GM18499 (cell line): ENCODE measurements around the gene TTYH1.

ENCODE experiments used
- ATAC-seq: cut with Tn5 transposase; IDR thresholded peaks from one replicate; pipeline ENCODE4 v1.9.1; 2021; ENCODE audit warnings: moderate number of reproducible peaks; ENCODE audit not compliant: insufficient read depth, unreplicated experiment

Gene TTYH1

DNA sequence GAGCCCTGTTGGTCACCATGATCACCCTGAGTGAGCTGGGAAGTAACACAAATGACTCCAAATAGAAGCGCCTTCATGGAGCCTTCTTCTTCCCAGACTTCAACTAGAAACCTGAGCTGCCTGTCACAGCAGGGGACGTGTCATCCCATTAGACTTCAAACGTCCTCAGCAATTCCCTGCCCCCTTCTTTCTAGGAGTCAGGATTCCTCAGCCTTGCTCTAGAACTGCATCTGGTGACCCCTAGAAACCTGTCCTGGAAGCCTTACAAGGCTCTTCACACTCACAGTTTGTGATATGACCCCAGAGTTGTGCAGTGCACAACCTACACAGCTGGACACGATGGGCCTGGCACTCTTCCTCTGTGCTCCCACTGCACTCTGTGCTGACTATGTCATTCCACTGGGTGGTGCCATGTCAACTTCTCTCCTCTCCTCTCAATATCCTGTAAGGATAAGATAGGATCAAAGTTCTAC, 23.6 kb upstream of the TTYH1 start:
- ATAC-seq = no peak

DNA sequence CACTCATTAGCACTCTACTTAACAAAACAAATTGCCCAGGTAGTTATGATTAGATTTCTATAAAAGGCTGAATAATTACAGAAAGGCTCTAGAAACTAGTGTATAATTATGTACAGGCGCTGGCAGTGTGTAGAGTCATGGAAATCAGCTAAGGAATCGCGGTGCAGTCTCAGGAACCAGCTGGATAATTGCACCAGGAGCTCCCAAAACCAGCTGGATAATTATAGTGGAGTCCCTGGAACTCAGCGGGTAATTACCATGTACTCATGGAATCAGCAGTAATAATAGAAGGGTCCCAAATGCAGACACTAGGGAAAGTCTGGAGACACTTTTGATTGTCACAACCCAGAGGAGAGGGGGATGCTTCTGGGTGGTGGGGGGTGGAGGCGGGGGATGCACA, 23.2 kb upstream of the TTYH1 start:
- ATAC-seq = no peak

DNA sequence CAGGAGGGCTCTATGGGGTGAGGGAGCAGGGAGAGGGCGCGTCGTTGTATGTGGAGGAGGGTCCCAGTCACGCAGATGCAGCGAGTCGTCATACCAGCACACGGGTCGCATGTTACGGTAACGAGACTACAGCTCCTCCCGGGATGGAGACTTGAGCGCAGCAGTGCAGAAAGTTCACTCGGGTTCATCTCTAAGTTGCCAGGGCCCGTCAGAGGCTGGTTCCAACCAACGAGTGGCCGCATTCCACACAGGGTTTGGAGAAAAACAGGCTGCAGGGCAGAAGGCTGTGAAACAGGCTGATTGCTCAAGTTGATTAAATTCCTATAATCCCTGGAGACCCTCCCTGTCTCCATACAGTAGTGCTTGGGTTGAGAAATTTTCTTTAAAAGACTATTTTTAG, 21.9 kb upstream of the TTYH1 start:
- no peak for ATAC-seq

GRCh38 chr19:54395685-54396084, 19.6 kb upstream of the TTYH1 start:
- no peak for ATAC-seq

- no peak for ATAC-seq
Measured at GRCh38 chr19:54399189-54399588, 16.1 kb upstream of the TTYH1 start.

DNA sequence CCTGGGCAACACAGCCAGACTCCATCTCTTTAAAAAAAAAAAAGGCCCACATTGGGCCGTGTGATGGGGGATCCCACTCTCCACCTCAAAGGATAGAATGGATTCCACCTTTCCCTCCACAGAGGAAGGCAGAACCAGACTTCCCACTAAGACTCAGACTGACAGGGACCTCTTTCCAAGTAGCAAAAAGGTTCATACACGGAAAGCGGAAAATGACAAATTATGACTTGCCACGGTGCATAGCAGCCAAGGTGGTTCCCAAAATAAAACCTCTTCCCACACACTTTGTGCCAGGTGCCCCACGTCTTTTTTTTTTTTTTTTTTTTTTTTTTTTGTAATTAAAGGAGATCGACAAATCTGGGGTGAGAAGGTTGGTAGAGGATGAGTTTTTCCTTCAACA, 14.4 kb upstream of the TTYH1 start:
- ATAC-seq = no peak

DNA sequence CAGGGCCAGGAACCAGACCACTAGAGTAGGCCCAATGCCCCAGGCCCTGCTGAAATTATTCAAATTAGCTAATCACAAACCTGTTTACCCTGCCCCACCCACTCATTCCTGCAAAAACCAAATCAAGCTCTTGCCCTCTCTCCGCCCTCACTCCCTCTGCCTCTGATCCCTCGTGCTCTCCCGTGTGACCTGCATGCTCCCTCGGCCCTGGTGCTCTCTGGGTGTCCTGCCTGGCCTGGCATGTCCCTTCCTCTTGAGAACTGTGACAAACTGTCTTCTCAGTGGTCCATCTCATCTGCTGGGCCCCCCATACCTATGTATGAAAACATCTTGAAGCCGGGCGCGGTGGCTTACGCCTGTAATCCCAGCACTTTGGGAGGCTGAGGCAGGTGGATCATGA, 12.2 kb upstream of the TTYH1 start:
- ATAC-seq = no peak

DNA sequence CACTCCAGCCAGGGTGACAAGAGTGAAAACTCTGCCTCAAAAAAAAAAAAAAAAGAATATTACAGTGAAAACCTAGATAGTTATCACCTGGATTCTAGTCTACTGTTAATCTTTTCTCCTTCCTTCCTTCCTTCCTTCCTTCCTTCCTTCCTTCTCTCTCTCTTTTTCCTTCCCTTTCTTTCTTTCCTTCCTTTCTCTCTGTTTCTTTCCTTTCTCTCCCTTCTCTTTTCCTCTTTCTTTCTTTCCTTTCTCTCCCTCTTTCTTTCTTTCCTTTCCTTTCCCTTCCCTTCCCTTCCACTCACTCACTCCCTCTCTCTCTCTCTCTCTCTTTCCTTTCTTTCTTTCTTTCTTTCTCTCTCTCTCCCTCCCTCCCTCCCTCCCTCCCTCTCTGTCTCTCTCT, 9.6 kb upstream of the TTYH1 start:
- ATAC-seq = no peak

GRCh38 chr19:54407780-54408179, 7.5 kb upstream of the TTYH1 start:
- ATAC-seq = no peak

GRCh38 chr19:54408456-54409026, 6.7 kb upstream of the TTYH1 start:
- no peak for ATAC-seq

DNA sequence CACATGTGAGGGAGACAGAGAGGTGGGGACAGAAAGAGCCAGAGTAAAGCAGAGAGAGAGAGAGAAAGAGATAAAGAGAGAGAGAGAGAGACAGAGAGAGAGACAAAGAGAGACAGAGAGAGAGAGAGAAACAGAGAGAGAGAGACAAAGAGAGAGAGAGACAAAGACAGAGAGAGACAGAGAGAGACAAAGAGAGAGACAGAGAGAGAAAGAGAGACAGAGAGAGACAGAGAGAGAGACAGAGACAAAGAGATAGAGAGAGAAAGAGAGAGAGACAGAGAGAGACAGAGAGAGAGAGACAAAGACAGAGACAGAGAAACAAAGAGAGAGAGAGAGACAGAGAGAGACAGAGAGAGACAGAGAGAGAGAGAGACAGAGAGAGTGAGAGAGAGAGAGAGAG, 4.2 kb upstream of the TTYH1 start:
- no peak for ATAC-seq

- ATAC-seq = no peak
Measured at GRCh38 chr19:54412877-54413276, 2.4 kb upstream of the TTYH1 start.

DNA sequence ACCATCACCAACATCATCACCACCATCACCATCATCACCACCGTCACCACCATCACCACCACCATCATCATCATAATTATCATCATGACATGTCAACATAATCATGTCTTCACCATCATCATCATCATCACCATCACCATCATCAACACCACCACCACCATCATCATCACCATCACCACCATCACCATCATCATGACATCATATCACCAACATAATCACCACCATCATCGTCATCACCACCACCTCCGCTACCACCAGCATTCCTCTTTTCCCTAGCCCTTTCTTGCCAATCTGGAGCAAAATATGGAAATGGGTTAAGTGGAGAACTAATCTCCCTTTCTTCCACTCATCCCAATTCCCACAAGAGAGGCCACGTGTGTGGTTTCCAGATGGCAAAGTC, 1.1 kb upstream of the TTYH1 start:
- no peak for ATAC-seq

DNA sequence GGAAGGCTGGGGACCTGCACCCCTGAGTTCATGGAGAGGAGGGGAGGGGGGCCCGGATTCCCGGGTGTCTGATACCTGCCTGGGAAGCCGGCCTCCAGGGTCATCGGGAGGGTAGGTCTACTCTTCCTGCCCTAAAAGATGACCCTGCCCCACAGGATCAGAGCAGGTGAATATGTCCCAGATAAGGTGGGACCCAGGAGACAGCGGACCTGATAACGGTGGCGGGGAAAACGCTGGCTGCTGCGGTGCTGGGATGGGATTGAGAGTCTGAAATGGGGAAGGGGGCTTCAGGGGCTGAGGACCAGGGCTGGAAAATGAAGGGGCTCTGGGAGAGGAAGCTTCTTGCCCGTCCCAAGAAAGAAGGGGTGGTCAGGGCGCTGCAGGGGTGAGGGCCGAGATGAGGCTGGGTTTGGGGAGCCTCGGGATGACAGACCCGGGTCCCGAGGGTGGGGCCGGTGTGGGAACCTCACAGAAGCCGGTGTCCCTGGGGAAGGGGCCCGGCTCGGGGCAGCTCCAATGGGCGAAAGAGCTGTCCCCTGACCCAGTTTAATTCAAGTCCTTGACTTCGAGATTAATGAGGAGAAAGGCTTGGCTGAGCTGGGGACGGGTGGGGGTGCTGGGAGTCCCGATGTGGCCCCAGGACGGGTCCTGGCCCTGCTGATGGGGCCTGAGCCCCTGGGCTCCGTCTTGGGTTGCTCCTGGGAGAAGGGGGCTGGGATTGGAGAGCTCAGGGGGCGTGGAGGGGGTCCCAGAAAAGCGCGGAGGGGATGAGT, 823 bp downstream of the TTYH1 start:
- no peak for ATAC-seq

GRCh38 chr19:54416695-54417491, 1.6 kb downstream of the TTYH1 start:
- no peak for ATAC-seq

DNA sequence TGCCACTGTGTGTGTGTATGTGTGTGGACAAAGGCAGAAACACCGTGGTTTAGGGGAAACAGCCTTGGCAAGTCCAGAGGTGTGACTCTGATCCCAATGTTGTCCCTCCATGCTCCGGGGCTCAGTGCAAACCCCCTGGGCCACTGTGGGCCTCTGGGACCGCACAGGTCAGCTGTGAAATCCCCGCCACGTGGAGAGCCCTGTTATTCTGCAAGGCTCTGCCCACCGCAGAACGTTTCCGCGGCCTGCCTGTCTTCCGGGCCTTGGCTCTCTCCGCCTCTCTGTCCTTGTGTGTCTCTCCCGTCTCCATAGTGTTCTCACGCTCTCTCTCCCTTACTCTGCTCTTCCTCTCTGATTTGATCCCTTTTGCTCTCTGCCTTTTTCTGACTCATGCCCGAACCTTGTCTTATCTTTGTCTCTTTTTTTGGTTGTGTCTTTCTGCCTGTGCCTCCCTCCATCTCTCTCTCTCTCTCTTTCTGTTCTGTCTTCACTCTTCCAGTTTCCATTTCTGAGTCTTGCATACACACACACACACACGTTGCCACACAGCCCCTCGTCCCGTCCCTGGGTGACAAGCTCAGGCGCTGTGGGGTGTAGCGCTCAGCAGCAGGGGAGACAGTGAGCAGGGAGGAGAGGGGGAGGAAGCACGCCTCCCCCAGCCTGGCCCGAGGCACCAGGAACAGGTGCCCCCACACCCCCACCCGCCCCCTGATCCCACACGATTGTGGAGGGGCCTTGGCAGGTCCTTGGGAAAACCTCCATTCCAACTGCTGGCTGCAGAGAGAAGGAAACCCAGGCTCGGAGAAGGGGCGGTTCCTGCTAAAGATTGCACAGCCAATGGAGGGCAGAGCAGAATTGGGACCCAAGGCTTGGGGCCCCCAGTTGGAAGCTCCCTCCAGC, 3.0 kb downstream of the TTYH1 start:
- ATAC-seq = no peak

DNA sequence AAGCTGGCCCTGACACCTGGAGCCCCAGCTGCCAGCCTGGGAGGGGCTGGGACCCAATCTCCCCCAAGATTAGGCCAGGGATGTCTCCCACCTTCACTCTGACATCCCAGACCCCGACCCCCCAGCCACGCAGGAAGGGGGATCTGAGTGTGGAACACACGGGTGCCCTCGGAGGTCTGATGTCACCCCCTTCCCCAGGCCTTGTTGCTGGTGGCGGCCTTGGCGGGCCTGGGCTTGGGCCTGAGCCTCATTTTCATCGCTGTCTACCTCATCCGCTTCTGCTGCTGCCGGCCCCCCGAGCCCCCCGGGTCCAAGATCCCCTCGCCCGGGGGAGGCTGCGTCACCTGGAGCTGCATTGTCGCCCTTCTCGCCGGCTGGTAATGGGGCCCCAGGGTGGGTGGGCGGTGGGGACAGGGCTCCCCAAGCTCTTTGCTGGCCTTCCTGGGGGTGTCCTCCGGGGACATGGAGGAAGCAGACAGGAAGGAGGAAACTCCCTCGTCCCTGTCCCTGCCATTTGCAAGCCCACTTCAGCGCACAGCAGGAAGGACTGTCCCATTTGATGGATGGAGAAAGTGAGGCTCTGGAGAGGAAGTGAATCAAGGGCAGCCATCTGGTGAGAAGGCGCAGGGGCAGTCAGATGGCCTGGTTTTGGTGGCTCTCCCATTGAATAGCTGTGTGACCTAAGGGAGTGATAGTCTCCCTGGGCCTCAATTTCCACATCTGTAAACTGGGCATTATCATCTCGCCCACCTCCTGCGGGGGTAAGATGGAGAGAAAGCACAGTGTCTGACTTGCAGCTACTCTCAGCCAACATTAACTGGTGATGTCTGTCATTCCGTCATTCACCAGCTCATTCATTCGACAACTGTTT, 3.9 kb downstream of the TTYH1 start:
- ATAC-seq = no peak

DNA sequence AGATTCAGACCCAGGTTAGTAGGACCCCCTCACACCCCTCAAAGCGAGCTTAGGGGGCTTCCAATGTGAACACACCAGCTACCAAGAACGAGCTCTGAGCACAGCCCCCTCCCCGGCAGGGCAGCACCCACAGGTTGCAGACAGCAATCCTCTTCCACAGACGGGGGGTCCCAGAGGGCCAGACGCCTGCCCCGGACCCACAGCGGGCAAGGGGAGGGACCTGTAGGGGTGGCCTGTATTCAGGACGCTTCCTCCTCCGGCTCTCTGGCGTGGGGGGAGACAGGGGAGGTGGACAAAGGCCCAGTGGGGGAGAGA, 4.8 kb downstream of the TTYH1 start:
- no peak for ATAC-seq

GRCh38 chr19:54420383-54421168, 5.3 kb downstream of the TTYH1 start:
- ATAC-seq = no peak
